HCEC 1CT (cell line): ENCODE data around the gene NOX5.

ENCODE experiments used
- DNase-seq: peaks from one replicate; pipeline ENCODE4 v3.0.0-alpha.2; 2017

NOX5 gene

DNA sequence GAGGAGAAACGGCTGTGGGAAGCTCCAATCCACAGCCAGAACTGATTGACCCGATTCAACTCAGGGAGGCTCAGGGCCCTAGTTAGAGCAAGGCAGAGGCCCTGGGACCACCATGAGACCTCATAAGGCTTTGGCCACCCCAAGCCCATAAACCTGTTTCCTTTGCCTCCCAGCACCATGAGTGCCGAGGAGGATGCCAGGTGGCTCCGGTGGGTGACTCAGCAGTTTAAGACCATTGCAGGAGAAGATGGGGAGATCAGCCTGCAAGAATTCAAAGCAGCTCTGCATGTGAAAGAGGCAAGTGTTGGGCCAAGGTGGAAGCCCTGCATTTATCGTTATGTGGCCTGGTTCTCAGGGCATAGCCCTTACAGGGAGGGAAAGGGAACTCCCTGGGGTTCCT is 11.9 kb downstream of the NOX5 start:
- DNase-seq, result no peak

DNA sequence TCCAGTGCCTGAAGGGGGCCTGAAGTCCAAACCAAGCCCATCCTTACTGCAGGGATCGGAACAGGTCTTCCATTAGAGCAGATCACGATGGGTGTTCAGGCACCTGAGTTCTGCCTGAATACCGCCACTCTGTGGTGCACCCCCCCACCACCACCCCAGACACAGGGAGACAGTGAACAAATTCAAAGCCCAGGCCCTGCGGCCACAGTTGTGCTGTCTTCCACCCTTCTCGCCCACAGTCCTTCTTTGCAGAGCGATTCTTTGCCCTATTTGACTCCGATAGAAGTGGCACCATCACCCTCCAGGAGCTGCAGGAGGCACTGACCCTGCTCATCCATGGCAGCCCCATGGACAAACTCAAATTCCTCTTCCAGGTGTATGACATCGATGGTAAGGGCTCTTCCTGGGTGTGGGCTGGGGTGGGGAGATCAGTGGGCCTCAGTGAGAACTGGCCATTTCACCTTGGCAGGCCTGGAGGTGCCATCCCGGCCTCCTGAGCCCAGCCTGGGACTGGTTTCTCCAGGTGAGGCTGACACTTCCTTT is 13.6 kb downstream of the NOX5 start:
- DNase-seq, result no peak

DNA sequence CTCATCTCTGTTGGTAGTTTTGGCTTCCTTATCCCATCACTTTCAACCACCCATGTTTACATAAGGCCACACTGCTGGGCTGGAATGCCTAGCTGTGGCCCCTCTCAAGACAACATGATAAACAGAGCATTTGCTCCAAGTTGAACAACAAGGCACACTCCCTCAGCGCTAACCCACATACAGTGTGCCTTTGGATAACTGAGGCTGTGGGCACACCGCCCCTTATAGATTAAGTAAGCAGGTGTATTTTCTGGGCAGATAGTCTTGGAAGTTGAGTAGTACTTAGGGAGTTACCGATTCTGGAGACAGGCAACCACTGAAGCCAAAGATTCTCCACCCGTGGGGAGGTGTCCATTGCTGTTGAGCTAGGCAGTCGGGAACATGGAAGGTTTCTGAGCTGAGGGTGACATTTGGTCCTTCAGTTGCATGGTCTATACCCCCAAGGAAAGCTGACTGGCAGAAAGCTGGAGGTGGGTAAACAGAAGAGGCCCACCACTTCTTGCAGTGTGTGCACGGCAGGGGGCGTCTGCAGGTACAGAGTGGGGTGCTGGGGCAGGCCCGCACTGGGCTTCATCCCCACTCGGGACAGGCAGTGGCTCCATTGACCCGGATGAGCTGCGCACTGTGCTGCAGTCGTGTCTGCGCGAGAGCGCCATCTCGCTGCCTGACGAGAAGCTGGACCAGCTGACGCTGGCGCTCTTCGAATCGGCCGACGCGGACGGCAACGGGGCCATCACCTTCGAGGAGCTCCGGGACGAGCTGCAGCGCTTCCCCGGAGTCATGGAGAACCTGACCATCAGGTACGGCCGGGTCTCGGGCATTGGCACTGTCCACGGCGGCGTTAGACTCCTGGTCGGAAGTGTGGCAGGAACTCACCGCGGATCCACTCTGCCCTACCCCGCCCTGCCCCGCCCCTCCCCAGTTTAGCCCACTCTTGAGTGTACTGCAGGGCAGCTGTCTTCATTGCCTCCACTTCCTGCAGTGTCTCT is 16.8 kb downstream of the NOX5 start:
- no peak for DNase-seq

- no peak for DNase-seq
Measured at GRCh38 chr15:69032031-69032430, 17.5 kb downstream of the NOX5 start.

- no peak for DNase-seq
Measured at GRCh38 chr15:69032703-69033373, 18.3 kb downstream of the NOX5 start.

- DNase-seq, result peak; percentile 79
Measured at GRCh38 chr15:69034352-69034751, 19.9 kb downstream of the NOX5 start.

DNA sequence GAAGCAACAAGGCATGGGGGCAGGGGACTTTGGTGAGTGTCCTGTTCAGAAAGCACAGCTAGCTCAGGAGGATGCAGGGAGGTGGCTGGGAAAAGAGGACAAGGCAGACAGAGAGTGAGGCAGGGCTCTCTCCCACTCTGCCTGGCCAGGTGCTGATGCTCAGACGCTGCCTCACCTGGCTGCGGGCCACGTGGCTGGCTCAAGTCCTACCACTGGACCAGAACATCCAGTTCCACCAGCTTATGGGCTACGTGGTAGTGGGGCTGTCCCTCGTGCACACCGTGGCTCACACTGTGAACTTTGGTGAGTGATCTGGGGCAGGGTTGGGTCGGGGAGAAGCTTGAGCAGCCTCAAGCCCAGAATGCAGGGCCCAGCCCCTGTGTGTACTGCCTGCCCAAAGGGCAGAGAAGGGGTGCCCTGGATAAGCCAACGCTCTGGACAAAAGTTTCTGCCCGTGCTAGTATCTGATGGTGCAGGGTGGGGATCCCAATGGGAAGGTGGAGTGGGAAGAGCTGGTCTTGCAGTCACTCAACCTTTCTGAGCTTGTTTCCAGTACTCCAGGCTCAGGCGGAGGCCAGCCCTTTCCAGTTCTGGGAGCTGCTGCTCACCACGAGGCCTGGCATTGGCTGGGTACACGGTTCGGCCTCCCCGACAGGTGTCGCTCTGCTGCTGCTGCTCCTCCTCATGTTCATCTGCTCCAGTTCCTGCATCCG is 20.9 kb downstream of the NOX5 start:
- no peak for DNase-seq

- DNase-seq, result no peak
Measured at GRCh38 chr15:69035918-69036258, 21.4 kb downstream of the NOX5 start.

DNA sequence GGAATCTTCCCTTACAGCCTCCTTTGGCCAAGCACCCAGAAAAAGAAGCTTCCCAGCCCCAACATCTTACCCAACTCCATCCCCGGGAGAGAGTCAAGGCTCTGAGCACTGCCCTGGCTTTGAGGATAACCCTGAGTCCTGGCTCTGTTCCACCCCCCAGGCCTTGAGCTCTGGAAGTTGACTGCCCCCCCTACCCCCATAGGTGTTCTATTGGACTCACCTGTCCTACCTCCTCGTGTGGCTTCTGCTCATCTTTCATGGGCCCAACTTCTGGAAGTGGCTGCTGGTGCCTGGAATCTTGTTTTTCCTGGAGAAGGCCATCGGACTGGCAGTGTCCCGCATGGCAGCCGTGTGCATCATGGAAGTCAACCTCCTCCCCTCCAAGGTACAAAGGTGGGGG is 22.3 kb downstream of the NOX5 start:
- no peak for DNase-seq

DNA sequence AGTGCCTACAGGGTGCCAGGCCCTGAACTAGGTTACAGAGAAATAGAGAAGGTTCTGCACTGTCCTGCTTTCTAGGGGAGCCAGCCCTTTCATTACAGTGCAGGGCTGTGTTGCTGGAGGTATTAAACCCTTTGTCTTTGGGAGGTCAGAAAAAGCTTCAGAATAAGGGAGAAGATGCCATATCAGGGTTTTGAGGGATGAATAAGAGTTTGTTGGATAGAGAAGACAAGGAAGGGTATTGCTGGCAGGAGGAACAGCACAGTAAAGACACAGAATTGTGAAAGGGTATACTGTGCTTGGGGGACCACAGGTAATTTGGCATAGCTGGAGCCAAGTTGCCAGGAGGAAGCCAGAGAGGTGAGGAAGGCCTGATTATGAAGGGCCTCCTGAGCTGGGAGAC is 23.0 kb downstream of the NOX5 start:
- DNase-seq, result no peak

- no peak for DNase-seq
Measured at GRCh38 chr15:69037977-69038376, 23.5 kb downstream of the NOX5 start.

GRCh38 chr15:69038508-69038907 is 24.0 kb downstream of the NOX5 start:
- DNase-seq, result no peak

- no peak for DNase-seq
Measured at GRCh38 chr15:69039516-69040225, 25.2 kb downstream of the NOX5 start.

GRCh38 chr15:69042531-69042930 is 28.0 kb downstream of the NOX5 start:
- no peak for DNase-seq

GRCh38 chr15:69045802-69046201 is 31.3 kb downstream of the NOX5 start:
- no peak for DNase-seq

DNA sequence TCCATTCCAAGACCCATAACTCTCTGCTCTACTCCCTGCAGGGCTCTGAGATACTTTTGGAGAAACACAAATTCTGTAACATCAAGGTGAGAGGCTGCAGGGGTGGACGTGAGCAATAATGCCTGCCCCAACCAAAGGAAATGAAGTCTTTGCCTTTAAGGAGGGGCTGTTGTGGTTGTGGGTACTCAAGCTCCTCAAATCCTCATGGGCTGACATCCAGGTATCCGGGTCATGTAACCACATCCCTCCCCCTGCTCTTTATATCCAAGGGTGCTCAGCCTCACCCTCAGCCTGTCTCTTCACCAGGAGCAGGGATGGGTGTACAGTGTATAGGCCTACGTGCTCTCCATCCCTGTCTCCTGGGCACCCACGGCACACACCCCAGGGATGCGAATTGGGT is 32.3 kb downstream of the NOX5 start:
- DNase-seq, result no peak

GRCh38 chr15:69049976-69050375 is 35.5 kb downstream of the NOX5 start:
- DNase-seq, result no peak

DNA sequence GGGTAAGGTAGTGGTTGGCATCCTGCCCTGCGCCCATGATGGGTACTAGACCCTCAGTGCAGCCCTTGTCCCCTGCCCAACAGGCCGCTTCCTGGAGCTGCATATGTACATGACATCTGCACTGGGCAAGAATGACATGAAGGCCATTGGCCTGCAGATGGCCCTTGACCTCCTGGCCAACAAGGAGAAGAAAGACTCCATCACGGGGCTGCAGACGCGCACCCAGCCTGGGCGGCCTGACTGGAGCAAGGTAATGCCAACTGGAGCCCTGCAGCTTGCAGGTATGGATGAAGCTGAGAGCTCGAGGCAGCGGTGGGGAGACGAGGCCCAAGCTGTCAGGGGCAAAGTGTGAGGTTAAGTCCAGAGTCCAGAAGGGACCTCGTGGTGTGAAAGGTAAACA is 40.8 kb downstream of the NOX5 start:
- no peak for DNase-seq

DNA sequence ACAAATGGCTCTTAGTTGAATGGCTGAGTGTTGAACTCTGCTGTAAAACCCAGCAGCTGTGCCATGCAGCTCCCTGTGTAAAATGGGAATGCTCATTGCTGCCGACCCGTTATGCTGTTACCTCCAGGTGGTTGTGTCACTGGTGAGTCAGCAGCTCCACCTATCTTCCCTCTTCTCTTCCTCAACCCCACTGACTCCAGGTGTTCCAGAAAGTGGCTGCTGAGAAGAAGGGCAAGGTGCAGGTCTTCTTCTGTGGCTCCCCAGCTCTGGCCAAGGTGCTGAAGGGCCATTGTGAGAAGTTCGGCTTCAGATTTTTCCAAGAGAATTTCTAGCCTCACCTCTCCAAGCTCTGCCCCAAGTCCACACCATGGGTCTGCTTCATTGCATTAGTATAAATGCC is 41.9 kb downstream of the NOX5 start:
- DNase-seq, result no peak

GRCh38 chr15:69058830-69059556 is 44.5 kb downstream of the NOX5 start:
- peak; percentile 77 for DNase-seq

DNA sequence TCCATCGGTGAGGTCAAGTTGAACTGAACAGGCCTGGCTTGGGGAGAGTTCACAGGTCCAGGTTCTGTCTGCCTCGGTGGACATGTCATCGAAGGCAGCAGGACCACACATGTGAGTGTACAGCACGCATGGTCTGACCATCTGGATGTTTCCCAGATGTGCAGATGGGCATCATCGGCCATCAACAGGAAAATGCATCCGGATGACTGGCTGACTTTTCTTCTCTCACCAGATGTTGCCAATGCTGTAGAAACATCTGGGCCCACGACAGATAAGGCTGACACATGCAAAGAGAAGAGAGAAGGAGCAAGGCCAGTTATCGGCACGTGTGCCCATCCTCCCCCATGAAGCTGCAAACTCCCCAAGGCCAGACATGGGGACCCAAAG is 45.1 kb downstream of the NOX5 start:
- no peak for DNase-seq

DNA sequence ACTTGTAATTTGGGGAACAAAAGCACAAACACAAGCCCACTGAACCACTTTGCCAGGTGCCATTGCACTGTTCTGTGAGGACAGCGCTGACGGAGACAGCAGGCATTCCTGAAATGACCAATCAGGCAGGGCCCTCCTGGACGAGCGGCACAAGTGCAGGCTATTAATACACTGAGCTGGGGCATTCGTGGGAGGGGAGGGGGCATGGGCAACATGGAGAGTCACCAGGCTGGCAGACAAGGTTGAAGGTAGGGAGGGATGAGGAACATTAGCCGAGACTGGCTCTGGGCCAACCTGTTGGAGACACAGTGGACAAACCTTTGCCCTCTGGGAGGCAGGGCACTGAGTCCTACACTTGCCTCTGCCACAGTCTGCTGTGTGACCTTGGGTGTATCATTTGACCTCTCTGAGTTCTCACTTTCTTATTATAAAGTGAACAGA is 45.6 kb downstream of the NOX5 start:
- no peak for DNase-seq
